GM21447 (cell line): ENCODE results near the gene ASXL1.
"Not testable (repeated sequence)": the region's sequence is repeated elsewhere in the genome, so short reads cannot be mapped to it uniquely, and the experiment has no call there.

ENCODE experiments used
- ATAC-seq: cut with Tn5 transposase; IDR thresholded peaks from one replicate; pipeline ENCODE4 v1.9.1; 2021; ENCODE audit not compliant: unreplicated experiment

Gene ASXL1

DNA sequence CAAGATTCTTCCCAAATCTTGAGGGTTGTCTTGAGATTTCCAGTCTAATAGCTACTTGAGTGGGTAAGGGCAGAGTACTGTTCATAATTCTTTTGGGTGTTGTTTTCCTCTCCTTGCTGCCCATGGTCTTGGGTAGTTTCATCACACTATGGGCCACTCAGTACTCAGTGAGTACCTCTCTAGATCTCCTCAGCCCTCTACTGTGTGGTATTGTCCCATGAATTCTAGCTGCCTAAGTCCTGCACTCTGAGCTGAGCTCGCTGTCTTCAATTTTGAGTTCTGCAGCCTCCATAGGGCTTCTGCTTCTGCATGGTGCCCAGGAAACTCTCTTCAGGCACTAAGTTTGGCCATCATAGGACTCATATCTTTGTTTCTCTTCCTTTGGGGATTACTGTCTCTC, 42.3 kb downstream of the ASXL1 start:
- ATAC-seq, result no peak

GRCh38 chr20:32404017-32404416, 45.9 kb downstream of the ASXL1 start:
- no peak for ATAC-seq

GRCh38 chr20:32406701-32407100, 48.6 kb downstream of the ASXL1 start:
- ATAC-seq, result no peak

- not testable (repeated sequence) for ATAC-seq
Observed at GRCh38 chr20:32407131-32407750, 49.1 kb downstream of the ASXL1 start.

GRCh38 chr20:32411955-32412706, 54.0 kb downstream of the ASXL1 start:
- ATAC-seq, result no peak

GRCh38 chr20:32415494-32415893, 57.4 kb downstream of the ASXL1 start:
- ATAC-seq, result no peak

- ATAC-seq, result no peak
Observed at GRCh38 chr20:32416206-32416605, 58.1 kb downstream of the ASXL1 start.

GRCh38 chr20:32418376-32418775, 60.2 kb downstream of the ASXL1 start:
- ATAC-seq, result no peak

- ATAC-seq, result no peak
Observed at GRCh38 chr20:32421290-32421689, 63.2 kb downstream of the ASXL1 start.

DNA sequence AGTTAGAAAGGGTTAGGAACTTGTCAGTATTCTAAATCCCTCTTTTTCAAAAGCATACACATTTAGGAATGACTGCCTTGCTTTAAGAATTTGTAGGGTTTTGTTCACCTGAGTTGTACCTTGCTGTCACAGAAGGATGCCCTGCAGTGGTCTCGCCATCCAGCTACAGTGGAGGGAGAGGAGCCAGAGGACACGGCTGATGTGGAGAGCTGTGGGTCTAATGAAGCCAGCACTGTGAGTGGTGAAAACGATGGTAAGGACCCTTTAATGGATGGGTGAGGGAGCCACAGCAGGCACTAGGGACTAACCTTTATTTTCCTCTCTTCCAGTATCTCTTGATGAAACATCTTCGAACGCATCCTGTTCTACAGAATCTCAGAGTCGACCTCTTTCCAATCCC, 69.9 kb downstream of the ASXL1 start:
- no peak for ATAC-seq

GRCh38 chr20:32429343-32429742, 71.2 kb downstream of the ASXL1 start:
- no peak for ATAC-seq

DNA sequence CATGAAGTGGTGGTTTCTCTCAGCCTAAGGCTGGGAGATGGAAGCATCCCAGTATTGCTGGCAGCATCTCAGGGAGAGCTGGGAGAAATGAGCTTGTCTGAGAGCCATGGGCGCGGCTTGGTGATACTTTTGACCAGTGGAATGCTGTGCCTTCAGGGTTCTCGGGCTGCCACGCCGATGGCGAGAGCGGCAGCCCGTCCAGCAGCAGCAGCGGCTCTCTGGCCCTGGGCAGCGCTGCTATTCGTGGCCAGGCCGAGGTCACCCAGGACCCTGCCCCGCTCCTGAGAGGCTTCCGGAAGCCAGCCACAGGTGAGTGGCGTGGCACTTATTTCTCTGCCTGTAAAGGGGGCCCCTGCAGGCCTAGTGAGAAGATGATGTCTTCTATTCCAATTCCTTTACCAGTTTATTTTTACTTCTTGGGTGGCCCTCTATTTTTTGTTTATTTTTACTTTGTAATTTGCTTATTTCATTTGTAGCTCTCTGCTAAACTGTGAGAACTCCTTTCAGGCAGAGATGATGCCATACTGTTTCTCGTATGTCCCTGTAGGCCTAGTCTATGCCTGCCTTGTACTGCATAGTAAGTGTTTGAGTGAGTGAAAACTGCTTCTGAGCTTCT, 71.7 kb downstream of the ASXL1 start:
- no peak for ATAC-seq

- ATAC-seq, result no peak
Observed at GRCh38 chr20:32431457-32431856, 73.3 kb downstream of the ASXL1 start.

DNA sequence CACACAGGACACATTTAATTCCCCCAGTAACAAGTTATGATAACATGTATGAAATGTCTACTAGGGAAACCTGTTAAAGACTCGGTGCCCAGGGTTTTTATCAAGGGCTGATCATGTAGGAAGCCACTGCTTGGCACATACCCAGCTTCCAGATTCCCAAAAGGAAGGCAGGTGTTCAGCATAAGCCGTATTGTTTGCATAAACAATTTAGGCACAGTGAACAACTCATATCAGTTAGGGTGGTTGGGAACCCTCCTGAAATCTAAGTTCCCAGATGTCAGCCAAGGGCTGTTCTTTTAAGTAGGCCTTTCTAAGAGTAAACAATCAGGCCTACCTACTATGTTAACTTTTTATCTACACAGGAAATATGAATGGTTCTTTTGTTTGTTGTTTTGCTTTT, 74.1 kb downstream of the ASXL1 start:
- no peak for ATAC-seq

- no peak for ATAC-seq
Observed at GRCh38 chr20:32433311-32434021, 75.3 kb downstream of the ASXL1 start.

GRCh38 chr20:32434434-32434833, 76.3 kb downstream of the ASXL1 start:
- no peak for ATAC-seq

DNA sequence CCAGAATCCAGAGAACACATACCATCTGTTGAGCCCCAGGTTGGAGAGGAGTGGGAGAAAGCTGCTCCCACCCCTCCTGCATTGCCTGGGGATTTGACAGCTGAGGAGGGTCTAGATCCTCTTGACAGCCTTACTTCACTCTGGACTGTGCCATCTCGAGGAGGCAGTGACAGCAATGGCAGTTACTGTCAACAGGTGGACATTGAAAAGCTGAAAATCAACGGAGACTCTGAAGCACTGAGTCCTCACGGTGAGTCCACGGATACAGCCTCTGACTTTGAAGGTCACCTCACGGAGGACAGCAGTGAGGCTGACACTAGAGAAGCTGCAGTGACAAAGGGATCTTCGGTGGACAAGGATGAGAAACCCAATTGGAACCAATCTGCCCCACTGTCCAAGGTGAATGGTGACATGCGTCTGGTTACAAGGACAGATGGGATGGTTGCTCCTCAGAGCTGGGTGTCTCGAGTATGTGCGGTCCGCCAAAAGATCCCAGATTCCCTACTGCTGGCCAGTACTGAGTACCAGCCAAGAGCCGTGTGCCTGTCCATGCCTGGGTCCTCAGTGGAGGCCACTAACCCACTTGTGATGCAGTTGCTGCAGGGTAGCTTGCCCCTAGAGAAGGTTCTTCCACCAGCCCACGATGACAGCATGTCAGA, 77.4 kb downstream of the ASXL1 start:
- no peak for ATAC-seq

- ATAC-seq, result no peak
Observed at GRCh38 chr20:32436142-32436861, 78.2 kb downstream of the ASXL1 start.

DNA sequence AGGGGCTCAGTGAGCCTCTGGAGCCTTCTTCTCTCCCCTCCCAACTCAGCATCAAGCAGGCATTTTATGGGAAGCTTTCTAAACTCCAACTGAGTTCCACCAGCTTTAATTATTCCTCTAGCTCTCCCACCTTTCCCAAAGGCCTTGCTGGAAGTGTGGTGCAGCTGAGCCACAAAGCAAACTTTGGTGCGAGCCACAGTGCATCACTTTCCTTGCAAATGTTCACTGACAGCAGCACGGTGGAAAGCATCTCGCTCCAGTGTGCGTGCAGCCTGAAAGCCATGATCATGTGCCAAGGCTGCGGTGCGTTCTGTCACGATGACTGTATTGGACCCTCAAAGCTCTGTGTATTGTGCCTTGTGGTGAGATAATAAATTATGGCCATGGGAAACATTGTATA, 78.8 kb downstream of the ASXL1 start:
- ATAC-seq, result no peak

- ATAC-seq, result no peak
Observed at GRCh38 chr20:32437391-32438074, 79.4 kb downstream of the ASXL1 start.
